ENCODE data around the gene NAPSA. TPM values are rescaled to one million over a fixed set of nuclear protein-coding genes. Genes with fewer than 3 reads are reported as not detected.

NAPSA gene
- total RNA-seq (2022; extraction: Qiagen RNA extraction), result 0.55 to 1.6 TPM (median 1.1 TPM) in 5 replicates

DNA sequence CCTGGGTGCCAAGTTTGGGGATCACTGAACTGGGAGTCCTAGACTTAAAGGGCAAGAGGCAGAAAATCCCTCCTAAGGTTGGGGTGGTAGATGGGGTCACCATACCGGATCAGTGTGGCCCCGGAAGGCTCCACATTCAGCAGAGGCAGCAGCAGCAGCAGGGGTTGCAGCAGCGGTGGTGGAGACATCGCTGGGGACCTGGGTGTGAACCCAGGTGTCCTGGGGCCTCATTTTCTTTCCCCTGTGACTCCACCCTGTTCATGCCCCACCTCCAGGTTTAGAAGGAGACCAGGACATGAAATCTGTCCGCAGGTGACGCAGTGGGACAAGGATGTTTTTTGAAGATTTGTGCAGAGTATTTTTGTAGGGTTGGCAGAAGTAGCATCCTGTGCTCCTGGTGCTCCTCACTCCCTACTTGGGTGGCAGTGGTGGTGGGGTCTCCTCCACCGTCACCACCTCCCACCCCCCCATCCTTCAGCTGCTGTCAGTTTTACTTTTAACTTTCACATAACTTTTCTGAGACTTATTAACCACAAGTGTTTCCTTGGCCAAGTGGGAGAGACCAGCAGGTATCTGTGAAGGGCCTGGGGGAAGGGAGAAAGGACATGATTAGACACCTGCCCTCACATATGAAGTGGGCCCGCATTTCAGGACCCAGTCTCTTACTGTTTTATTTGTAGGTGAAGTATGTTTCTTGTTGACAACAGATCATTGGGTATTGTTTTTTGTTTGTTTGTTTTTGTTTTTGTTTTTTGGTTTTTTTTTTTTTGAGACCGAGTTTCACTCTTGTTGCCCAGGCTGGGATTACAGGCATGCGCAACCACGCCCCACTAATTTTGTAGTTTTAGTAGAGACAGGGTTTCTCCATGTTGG is at the start of gene NAPSA:
Gene NAPSA, minus strand, starts transcription at position 206 of the 873 bp plus-strand sequence. Its CDS starts 18 bp downstream, at position 188.

GRCh38 chr19:50383852-50384684 is 18.6 kb upstream of the NAPSA start, which contains the start of gene POLD1:
Gene POLD1, plus strand, starts transcription at chr19:50384347. Its CDS starts 14,505 bp downstream, at chr19:50398852.

DNA sequence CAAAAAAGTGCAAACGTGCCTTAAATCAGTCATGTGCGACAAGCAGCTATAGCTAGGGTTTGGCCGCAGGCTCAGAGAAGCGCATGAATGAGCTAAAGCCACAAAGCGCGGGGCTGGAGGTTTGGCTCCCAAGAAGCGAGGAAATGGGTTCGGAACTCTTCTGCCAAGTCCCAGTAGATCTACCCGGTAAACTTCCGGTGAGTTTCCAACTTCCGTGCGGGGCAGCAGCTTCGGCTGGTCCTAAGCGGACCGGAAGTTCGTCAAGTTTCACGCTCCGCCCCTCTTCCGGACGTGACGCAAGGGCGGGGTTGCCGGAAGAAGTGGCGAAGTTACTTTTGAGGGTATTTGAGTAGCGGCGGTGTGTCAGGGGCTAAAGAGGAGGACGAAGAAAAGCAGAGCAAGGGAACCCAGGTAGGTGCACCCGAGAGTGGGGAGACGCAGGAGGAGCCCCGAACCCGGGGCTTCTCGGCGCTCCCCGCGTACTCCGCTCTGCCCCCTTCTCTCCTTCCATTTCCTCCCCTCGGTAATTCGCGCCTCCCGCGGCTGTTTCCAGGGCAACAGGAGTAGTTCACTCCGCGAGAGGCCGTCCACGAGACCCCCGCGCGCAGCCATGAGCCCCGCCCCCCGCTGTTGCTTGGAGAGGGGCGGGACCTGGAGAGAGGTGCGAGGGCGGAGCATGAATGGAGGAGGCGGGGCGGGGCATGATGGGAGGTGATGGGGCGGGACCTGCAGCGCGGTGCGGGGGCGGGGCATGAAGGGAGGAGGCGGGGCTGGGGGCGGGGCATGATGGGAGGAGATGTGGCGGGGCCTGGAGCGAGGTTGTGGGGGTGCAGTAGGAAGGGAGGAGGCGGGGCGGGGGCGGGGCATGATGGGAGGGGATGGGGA is 11.0 kb upstream of the NAPSA start, which contains the start of gene NR1H2:
Gene NR1H2, plus strand, starts transcription at position 292 of the 885 bp plus-strand sequence. CDS start 1,149 bp downstream, outside the sequence.

DNA sequence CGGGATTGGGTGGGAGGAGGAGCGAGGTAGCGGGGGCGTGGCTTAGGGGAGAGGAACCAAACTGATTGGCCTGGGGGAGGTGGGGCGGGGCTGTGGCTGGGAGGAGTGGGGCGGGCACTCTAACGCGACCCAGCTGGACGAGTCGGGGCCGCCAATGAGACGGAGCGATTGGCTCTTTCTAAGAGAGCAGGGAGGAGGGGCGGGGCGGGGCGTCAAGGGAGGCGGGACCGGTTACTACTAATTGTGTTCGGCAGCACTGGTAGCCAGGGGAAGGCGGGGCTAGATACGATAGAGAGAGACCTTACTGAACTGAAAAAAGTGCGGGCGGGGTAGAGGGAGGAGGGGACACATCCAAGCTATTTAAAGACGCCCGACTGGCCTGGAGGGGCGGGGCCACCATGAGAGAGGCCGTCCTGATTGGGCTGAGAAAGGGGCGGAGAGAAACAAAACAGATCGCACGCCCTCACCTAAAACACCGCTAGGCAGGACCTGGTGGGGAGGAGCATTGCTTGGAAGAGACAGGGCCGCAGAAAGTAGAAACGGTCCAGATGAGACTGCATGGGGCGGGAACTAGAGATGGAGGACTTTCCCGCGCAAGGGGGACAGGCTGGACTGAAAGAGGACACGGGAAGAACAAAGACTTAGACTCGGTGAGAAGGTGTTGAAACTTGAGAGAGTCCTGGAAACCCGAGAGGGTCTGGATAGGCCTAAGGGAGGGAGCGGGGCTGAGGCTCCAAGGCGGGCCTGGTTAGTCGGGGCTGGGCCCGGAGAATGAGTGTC is 36.1 kb downstream of the NAPSA start, which contains the start of gene KCNC3:
Gene KCNC3, minus strand, starts transcription at position 232 of the 780 bp plus-strand sequence. CDS start 295 bp downstream, outside the sequence.

Other genes starting within 250 kb of the NAPSA start
- not detected in 5 replicates for gene IZUMO2, start 202.4 kb downstream of the NAPSA start, total RNA-seq (2022; extraction: Qiagen RNA extraction)
- 4.5 to 7.3 TPM (median 6.8 TPM) in 5 replicates for gene MYH14, start 162.0 kb downstream of the NAPSA start, total RNA-seq (2022; extraction: Qiagen RNA extraction)
- gene KCNC3, start 36.3 kb downstream of the NAPSA start, total RNA-seq (2022; extraction: Qiagen RNA extraction), result 1.1 to 1.6 TPM (median 1.4 TPM) in 5 replicates
- 57.7 to 84.8 TPM (median 79.4 TPM) in 5 replicates for gene NR1H2, start 10.8 kb upstream of the NAPSA start, total RNA-seq (2022; extraction: Qiagen RNA extraction)
- gene POLD1, start 18.7 kb upstream of the NAPSA start, total RNA-seq (2022; extraction: Qiagen RNA extraction), result 51.4 to 85.1 TPM (median 75.0 TPM) in 5 replicates
- 0.06 to 0.45 TPM (median 0.24 TPM) in 5 replicates for gene SPIB, start 53.3 kb upstream of the NAPSA start, total RNA-seq (2022; extraction: Qiagen RNA extraction)
- 0.03 TPM in 1 of 5 replicates, not detected in the others for gene MYBPC2, start 67.3 kb upstream of the NAPSA start, total RNA-seq (2022; extraction: Qiagen RNA extraction)
- 104 to 157 TPM (median 156 TPM) in 5 replicates for gene EMC10, start 110.9 kb upstream of the NAPSA start, total RNA-seq (2022; extraction: Qiagen RNA extraction)
- 1.5 to 2.5 TPM (median 2.1 TPM) in 5 replicates for gene GARIN5A, start 111.2 kb upstream of the NAPSA start, total RNA-seq (2022; extraction: Qiagen RNA extraction)
- gene JOSD2, start 145.6 kb upstream of the NAPSA start, total RNA-seq (2022; extraction: Qiagen RNA extraction), result 54.0 to 88.6 TPM (median 84.1 TPM) in 5 replicates
- gene ASPDH, start 148.3 kb upstream of the NAPSA start, total RNA-seq (2022; extraction: Qiagen RNA extraction), result not detected in 5 replicates
- 0.28 to 0.51 TPM (median 0.50 TPM) in 5 replicates for gene LRRC4B, start 202.8 kb upstream of the NAPSA start, total RNA-seq (2022; extraction: Qiagen RNA extraction)

All from A549 treated with Mapracorat at 1 μM for 4 hours (cell line).